DMS 273 treated with DMSO at 0.1 percent for 48 hours (cell line): ENCODE data around the gene TMEM50A.
"Not testable (repeated sequence)": the region's sequence is repeated elsewhere in the genome, so short reads cannot be mapped to it uniquely, and the experiment has no call there.

Experiments used
- DNase-seq: peaks from one replicate; lab custom pipeline; 2025; lab: John Stamatoyannopoulos, UW

Gene TMEM50A

GRCh38 chr1:25338188-25338981 lies at the start of gene TMEM50A:
Gene TMEM50A, plus strand, starts transcription at chr1:25338334. Its CDS starts 2,153 bp downstream, at chr1:25340487.
- peak; percentile 67 for DNase-seq

DNA sequence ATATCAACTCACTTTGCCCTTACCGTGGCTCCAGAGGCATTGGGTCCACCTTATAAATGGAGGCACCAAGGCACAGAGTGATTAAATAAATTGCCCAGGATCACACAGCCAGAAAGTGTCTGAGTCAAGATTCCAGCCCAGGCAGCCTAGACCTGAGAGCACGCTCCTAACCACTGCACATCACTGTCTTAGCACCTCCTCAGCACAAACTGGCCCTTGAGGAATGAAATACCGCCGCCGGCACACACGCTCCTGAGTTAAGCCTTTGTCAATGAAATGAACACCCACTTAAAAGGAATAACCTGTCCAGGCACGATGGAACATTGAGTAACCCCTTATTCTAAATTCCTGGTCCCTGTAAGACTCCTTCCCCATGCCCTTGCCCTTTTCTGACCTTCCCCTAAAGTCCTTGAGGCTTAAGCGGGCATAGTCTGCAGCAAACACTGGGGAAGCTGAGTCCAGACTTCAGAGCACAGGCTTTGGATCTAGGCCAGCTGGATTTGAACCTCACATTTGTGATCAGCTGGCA lies 49.5 kb upstream of the TMEM50A start:
- DNase-seq: not testable (repeated sequence)

GRCh38 chr1:25290043-25290442 lies 48.1 kb upstream of the TMEM50A start:
- not testable (repeated sequence) for DNase-seq

GRCh38 chr1:25293426-25293825 lies 44.7 kb upstream of the TMEM50A start:
- DNase-seq: not testable (repeated sequence)

- not testable (repeated sequence) for DNase-seq
These were observed 43.0 kb upstream of the TMEM50A start for GRCh38 chr1:25294889-25295826.

GRCh38 chr1:25296501-25296900 lies 41.6 kb upstream of the TMEM50A start:
- not testable (repeated sequence) for DNase-seq

GRCh38 chr1:25300729-25301128 lies 37.4 kb upstream of the TMEM50A start:
- not testable (repeated sequence) for DNase-seq

- not testable (repeated sequence) for DNase-seq
These were observed 35.8 kb upstream of the TMEM50A start for GRCh38 chr1:25302330-25302729.

DNA sequence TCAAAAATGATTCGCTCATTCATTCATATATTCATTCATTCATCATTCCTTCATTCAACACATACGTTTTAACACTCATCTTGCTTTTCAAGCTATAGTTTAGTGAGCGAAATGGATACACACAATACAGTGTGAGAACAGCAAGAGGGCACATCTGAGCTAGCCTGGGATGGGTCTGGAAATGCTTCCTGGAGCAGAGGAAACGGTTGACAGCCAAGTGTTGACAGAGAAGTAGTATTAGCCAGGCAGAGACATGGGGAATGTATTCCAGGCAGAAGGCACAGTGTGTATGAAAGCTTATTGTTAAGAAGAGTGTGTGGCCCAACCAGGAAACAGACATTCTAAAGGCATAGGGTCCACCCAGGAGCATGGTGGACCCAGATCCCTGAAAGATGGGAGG lies 33.2 kb upstream of the TMEM50A start:
- DNase-seq: not testable (repeated sequence)

DNA sequence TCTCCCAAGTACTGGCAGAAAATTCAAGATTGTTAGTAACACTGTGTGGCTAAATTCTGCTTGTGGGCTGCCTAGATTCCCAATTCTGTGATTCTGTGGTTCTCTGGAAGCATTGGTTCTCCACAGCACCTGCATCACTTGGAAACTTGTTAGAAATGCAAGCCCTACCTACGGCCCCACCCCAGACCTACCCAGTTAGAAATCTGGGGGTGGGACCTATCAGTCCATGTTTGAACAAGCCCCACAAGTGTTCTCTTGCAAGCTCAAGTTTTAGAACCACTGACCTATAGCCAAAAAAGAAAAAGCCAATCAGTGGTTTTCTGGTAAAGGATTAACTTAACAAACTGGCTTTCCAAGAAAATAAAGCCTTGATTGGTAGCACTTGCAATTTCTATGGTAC lies 30.0 kb upstream of the TMEM50A start:
- DNase-seq: not testable (repeated sequence)

DNA sequence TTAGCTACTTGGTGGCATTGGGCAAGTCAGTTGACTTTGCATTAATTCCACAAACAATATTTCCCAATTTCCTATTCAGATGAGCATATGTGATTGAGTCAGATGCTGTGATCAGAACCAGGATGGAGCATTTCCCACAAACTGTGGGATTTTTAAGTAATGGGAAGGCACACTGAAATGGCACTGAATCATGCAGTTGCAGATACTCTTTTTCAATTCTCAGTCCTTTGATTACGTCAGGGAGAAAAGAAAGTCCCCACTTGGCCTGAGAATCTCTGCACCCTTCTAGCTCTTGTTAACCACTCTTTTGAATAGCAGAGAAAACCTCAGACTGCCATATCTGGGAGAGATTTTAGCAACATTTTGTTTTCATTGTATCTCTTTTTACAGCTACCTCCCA lies 29.0 kb upstream of the TMEM50A start:
- DNase-seq: not testable (repeated sequence)

DNA sequence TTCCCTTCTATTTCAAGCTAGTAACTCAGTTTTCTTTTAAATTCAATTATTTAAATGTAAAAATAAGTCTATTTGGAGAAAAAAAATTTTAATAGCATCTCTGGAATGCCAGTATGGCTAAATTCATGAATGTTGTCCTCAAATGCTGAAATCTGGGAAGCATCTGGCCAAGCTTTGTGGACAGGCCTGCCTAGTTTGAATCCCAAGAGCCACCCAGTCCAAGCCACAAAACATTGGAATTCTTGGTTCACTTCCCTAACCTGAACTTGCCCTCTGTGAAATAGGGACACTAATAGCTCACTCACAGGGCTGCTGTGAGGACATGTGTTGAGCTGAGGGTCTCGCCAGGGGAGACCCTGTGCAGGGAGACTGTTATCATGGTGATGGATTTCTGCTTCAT lies 28.6 kb upstream of the TMEM50A start:
- not testable (repeated sequence) for DNase-seq

- not testable (repeated sequence) for DNase-seq
These were observed 25.2 kb upstream of the TMEM50A start for GRCh38 chr1:25312806-25313470.

DNA sequence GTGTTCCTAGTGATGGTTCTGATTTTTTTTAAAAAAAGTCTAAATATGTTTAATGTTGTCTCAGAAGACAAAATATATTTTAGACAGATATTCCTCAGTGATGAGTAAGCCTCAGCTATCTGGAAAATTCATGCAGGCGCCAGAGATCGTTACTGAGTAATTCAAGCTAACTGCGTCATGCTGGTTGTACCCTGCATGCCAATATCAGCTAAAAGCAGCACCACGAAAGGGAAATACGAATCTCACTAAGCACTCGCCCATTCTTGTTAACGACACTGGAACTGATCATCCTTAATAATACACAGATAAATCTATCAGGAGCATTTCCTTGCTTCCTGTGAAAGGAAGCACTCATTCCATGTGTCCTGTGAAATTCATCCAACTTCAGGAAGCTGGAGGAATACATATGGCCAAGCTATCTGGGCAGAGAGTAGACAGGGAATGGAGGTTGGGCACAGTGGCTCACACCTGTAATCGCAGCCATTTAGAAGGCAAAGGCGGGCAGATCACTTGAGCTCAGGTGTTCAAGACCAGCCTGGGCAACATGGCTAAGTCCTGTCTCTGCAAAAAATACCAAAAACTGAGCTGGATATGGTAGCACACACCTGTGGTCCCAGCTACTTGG lies 17.7 kb upstream of the TMEM50A start:
- not testable (repeated sequence) for DNase-seq

- DNase-seq: not testable (repeated sequence)
These were observed 16.0 kb upstream of the TMEM50A start for GRCh38 chr1:25322127-25322526.

GRCh38 chr1:25324407-25324806 lies 13.7 kb upstream of the TMEM50A start:
- DNase-seq: not testable (repeated sequence)

- DNase-seq: not testable (repeated sequence)
These were observed 10.0 kb upstream of the TMEM50A start for GRCh38 chr1:25327864-25328790.

GRCh38 chr1:25328791-25329185 lies 9.3 kb upstream of the TMEM50A start:
- not testable (repeated sequence) for DNase-seq

- not testable (repeated sequence) for DNase-seq
These were observed 8.8 kb upstream of the TMEM50A start for GRCh38 chr1:25329336-25329735.

GRCh38 chr1:25329950-25330349 lies 8.2 kb upstream of the TMEM50A start:
- DNase-seq: not testable (repeated sequence)
